ACC112 (cell line): ENCODE measurements around the gene IGFBP5.

Source experiments
- H2AFZ ChIP-seq: fragments of 200-600 bp; sonication (generic); one replicate; pipeline ENCODE4 v1.6.0; 2017; ENCODE audit warnings: antibody characterized with exemption, low read length; ENCODE audit not compliant: unreplicated experiment
- H3K27ac ChIP-seq: fragments of 200-600 bp; sonication (generic); 2 replicates; pipeline ENCODE4 v1.5.1; 2014; ENCODE audit warnings: low read depth, mild to moderate bottlenecking, antibody characterized with exemption, low read length, moderate library complexity
- H3K27me3 ChIP-seq: fragments of 200-600 bp; sonication (generic); 2 replicates; pipeline ENCODE4 v1.6.1; 2014; ENCODE audit warnings: mild to moderate bottlenecking, antibody characterized with exemption, low read length, moderate library complexity, mixed read lengths; ENCODE audit not compliant: insufficient read depth
- H3K36me3 ChIP-seq: fragments of 200-600 bp; sonication (generic); 2 replicates; pipeline ENCODE4 v1.6.1; 2016; ENCODE audit warnings: mild to moderate bottlenecking, antibody characterized with exemption, low read length, moderate library complexity, mixed read lengths; ENCODE audit not compliant: insufficient read depth
- H3K4me1 ChIP-seq: fragments of 200-600 bp; sonication (generic); one replicate; pipeline ENCODE4 v1.6.1; 2016; ENCODE audit warnings: low read length, mixed read lengths; ENCODE audit not compliant: insufficient read depth, unreplicated experiment, control insufficient read depth
- H3K4me3 ChIP-seq: fragments of 200-600 bp; sonication (generic); 2 replicates; pipeline ENCODE4 v1.5.1; 2014; ENCODE audit warnings: mild to moderate bottlenecking, low read depth, low read length
- H3K79me2 ChIP-seq: fragments of 200-600 bp; sonication (generic); one replicate; pipeline ENCODE4 v1.6.0; 2016; ENCODE audit warnings: low read length; ENCODE audit not compliant: control insufficient read depth, unreplicated experiment, insufficient read depth

The IGFBP5 gene

GRCh38 chr2:216632952-216633615, 62.3 kb downstream of the IGFBP5 start, which contains the start of gene IGFBP2:
IGFBP2 (plus strand) TSS chr2:216633420; CDS start chr2:216633524, 104 bp downstream.
- Histone ChIP-seq H3K27me3 (no peaks in the 10 kb centered on the region), H3K36me3 (no peaks in the 10 kb centered on the region), H3K79me2 (peaks cover 16% of the 10 kb centered on the region), H3K4me3 (peak within 1 kb of the TSS; percentile 80), H3K27ac (no peak within 1 kb of the TSS), H2AFZ (peak within 1 kb of the TSS; percentile 79), H3K4me1 (peaks cover 25% of the 10 kb centered on the region)

- no peak overlapping the region for H2AFZ ChIP-seq
- no peaks in the 10 kb centered on the region for H3K27me3 ChIP-seq
- no peak overlapping the region for H3K27ac ChIP-seq
- peaks cover 13% of the 10 kb centered on the region for H3K79me2 ChIP-seq
- peaks cover 21% of the 10 kb centered on the region for H3K4me1 ChIP-seq
- H3K36me3 ChIP-seq, result no peaks in the 10 kb centered on the region
- peak overlapping the region; percentile 72 for H3K4me3 ChIP-seq
Measured at GRCh38 chr2:216632346-216632951, 62.9 kb downstream of the IGFBP5 start.

GRCh38 chr2:216629784-216630183, 65.6 kb downstream of the IGFBP5 start:
- no peak overlapping the region for H3K27ac ChIP-seq
- H3K36me3 ChIP-seq, result no peaks in the 10 kb centered on the region
- H2AFZ ChIP-seq, result no peak overlapping the region
- H3K4me3 ChIP-seq, result no peak overlapping the region
- no peaks in the 10 kb centered on the region for H3K4me1 ChIP-seq
- no peaks in the 10 kb centered on the region for H3K27me3 ChIP-seq
- no peaks in the 10 kb centered on the region for H3K79me2 ChIP-seq

DNA sequence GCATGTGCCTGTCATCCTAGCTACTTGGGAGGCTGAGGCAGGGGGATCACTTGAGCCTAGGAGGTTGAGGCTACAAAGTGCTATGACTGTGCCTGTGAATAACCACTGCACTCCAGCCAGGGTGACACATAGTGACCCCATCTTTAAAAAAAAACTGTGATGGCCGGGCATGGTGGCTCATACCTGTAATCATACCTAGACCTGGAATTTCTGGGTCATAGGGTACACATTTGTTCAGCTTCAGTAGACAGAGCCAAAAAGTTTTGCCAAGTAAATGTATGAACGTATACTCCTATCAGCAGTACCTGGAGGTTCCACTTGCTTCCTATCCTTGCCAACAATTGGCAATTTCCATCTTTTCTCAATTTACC, 68.5 kb downstream of the IGFBP5 start:
- Histone ChIP-seq H3K79me2 (no peaks in the 10 kb centered on the region), H3K27ac (no peak overlapping the region), H3K36me3 (no peaks in the 10 kb centered on the region), H2AFZ (no peak overlapping the region), H3K4me1 (no peaks in the 10 kb centered on the region), H3K4me3 (no peak overlapping the region), H3K27me3 (no peaks in the 10 kb centered on the region)

GRCh38 chr2:216626168-216626874, 69.0 kb downstream of the IGFBP5 start:
- no peak overlapping the region for H3K27ac ChIP-seq

DNA sequence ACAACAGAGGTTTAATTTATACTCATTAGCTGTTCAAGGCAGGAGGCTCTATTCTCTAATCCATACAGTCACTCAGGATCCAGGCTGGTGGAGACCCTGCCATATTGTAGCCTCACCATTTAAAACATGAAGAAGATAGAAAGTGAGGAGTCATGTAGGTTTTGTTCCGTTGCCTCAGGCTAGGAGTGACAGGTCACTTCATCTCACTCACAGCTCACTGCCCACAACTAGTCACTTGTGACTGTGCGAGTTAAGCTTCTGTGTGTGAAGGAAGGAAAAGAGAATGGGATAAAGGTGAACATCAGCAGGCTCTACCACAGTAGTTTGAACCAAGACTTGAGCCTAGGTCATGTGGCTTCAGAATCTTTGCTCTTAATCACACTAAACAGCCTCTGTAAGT, 71.1 kb downstream of the IGFBP5 start:
- no peaks in the 10 kb centered on the region for H3K36me3 ChIP-seq
- H3K27ac ChIP-seq, result no peak overlapping the region
- H3K4me1 ChIP-seq, result peaks cover 4% of the 10 kb centered on the region
- H2AFZ ChIP-seq, result no peak overlapping the region
- H3K79me2 ChIP-seq, result no peaks in the 10 kb centered on the region
- no peaks in the 10 kb centered on the region for H3K27me3 ChIP-seq
- H3K4me3 ChIP-seq, result no peak overlapping the region

More at GRCh38 chr2:216626168-216626874, 69.0 kb downstream of the IGFBP5 start:
- no peaks in the 10 kb centered on the region for H3K27me3 ChIP-seq
- no peak overlapping the region for H3K4me3 ChIP-seq
- H2AFZ ChIP-seq, result no peak overlapping the region
- no peaks in the 10 kb centered on the region for H3K36me3 ChIP-seq
- H3K4me1 ChIP-seq, result no peaks in the 10 kb centered on the region
- no peaks in the 10 kb centered on the region for H3K79me2 ChIP-seq

DNA sequence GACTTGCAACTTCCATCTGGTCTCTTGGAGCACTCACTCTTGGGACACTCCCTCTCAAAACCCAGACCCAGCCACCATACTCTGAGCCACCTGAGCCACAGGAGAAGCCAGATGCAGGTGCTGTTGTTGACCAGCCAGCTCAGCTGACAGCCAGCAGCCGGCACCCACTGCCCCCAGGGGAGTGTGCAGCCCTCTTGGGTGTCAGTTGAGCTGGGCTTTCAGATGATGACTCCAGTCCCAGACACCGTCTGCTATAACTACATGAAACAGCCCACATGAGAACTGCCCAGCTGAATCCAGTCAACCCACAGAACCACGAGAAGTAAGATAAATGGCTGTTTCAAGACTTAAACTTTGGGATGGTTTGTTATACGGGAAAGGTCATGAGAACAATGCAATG, 72.8 kb downstream of the IGFBP5 start:
- H2AFZ ChIP-seq, result no peak overlapping the region
- H3K27ac ChIP-seq, result no peak overlapping the region
- H3K36me3 ChIP-seq, result no peaks in the 10 kb centered on the region
- H3K4me3 ChIP-seq, result no peak overlapping the region
- H3K79me2 ChIP-seq, result no peaks in the 10 kb centered on the region
- H3K4me1 ChIP-seq, result peaks cover 5% of the 10 kb centered on the region
- H3K27me3 ChIP-seq, result no peaks in the 10 kb centered on the region
